Neural progenitor cell (in vitro differentiated cells): ENCODE results near the gene MTMR11. TPM values are rescaled to one million over a fixed set of nuclear protein-coding genes. Genes with fewer than 3 reads are reported as not detected.

Experiments used
- DNase-seq: peaks from one replicate; pipeline ENCODE4 v3.0.0-alpha.2; 2016; ENCODE audit warnings: low spot score
- H2AFZ ChIP-seq: fragments of 200-600 bp; sonication (generic); replicated peaks from 2 replicates; pipeline ENCODE4 v1.6.1; 2016; ENCODE audit warnings: antibody characterized with exemption
- H3F3A ChIP-seq: fragments of 200-600 bp; sonication (generic); 2 replicates; pipeline ENCODE4 v1.6.1; 2016; ENCODE audit warnings: antibody characterized with exemption, low read depth
- H3K27ac ChIP-seq: fragments of 200-600 bp; sonication (generic); 2 replicates; pipeline ENCODE4 v1.5.1; 2016; ENCODE audit warnings: mild to moderate bottlenecking
- H3K27me3 ChIP-seq: fragments of 200-600 bp; sonication (generic); 2 replicates; pipeline ENCODE4 v1.6.1; 2016; ENCODE audit warnings: mild to moderate bottlenecking, moderate library complexity
- H3K36me3 ChIP-seq: fragments of 200-600 bp; sonication (generic); 2 replicates; pipeline ENCODE4 v1.5.1; 2016
- H3K4me1 ChIP-seq: fragments of 200-600 bp; sonication (generic); 2 replicates; pipeline ENCODE4 v1.6.1; 2016; ENCODE audit warnings: mixed run types
- H3K4me2 ChIP-seq: fragments of 200-600 bp; sonication (generic); 2 replicates; pipeline ENCODE4 v1.6.1; 2016
- H3K4me3 ChIP-seq: fragments of 200-600 bp; sonication (generic); 2 replicates; pipeline ENCODE4 v1.5.1; 2016
- H3K79me2 ChIP-seq: fragments of 200-600 bp; sonication (generic); 2 replicates; pipeline ENCODE4 v1.6.1; 2016; ENCODE audit warnings: low read depth
- H3K9ac ChIP-seq: fragments of 200-600 bp; sonication (generic); 2 replicates; pipeline ENCODE4 v1.6.1; 2016
- H3K9me3 ChIP-seq: fragments of 200-600 bp; sonication (generic); 2 replicates; pipeline ENCODE4 v1.5.1; 2016; ENCODE audit warnings: low read depth
- H4K20me1 ChIP-seq: fragments of 200-600 bp; sonication (generic); 2 replicates; pipeline ENCODE4 v1.6.1; 2016; ENCODE audit warnings: low read depth
- H3K27ac Mint-ChIP-seq: 3 replicates; pipeline ENCODE4 v1.8.0; 2021; ENCODE audit warnings: mixed read lengths
- H3K27me3 Mint-ChIP-seq: 2 replicates; pipeline ENCODE4 v1.8.0; 2022; ENCODE audit warnings: low read depth, mild to moderate bottlenecking, inconsistent platforms, moderate library complexity, mixed read lengths; ENCODE audit not compliant: insufficient read depth
- H3K36me3 Mint-ChIP-seq: 3 replicates; pipeline ENCODE4 v1.8.0; 2021; ENCODE audit warnings: mixed read lengths
- H3K4me1 Mint-ChIP-seq: 3 replicates; pipeline ENCODE4 v1.8.0; 2021; ENCODE audit warnings: mixed read lengths
- H3K4me3 Mint-ChIP-seq: 3 replicates; pipeline ENCODE4 v1.8.0; 2021; ENCODE audit warnings: mild to moderate bottlenecking, moderate library complexity, mixed read lengths
- H3K9me3 Mint-ChIP-seq: 3 replicates; pipeline ENCODE4 v1.8.0; 2020; ENCODE audit warnings: mixed read lengths
- CTCF ChIP-seq: fragments of 200-600 bp; sonication (generic); IDR thresholded peaks from 2 replicates; pipeline ENCODE4 v1.5.1; 2017; ENCODE audit warnings: antibody characterized with exemption, mild to moderate bottlenecking
- EZH2 ChIP-seq: fragments of 200-600 bp; sonication (generic); IDR thresholded peaks from 2 replicates; pipeline ENCODE4 v1.6.1; 2017; ENCODE audit warnings: antibody characterized with exemption, mild to moderate bottlenecking, moderate library complexity
- EZH2phosphoT487 ChIP-seq: fragments of 200-600 bp; sonication (generic); IDR thresholded peaks from 2 replicates; pipeline ENCODE4 v1.6.1; 2017; ENCODE audit warnings: antibody characterized with exemption
- total RNA-seq: library from RNA; depleted of rRNA; stranded (reverse); fragments of >200 nt; gene quantifications from 2 replicates; pipeline ENCODE4 v1.2.3, GENCODE V29; 2015; ENCODE audit warnings: low replicate concordance

MTMR11 gene
- total RNA-seq, 1 donor from 2014 or later: 11.3 TPM

- Histone ChIP-seq H3K4me1 (peaks cover 20% of the 10 kb centered on the region), H3K4me3 (peak overlapping the region; percentile 82), H3K79me2 (peaks cover 28% of the 10 kb centered on the region), H4K20me1 (peaks cover 26% of the 10 kb centered on the region), H3K4me2 (peak overlapping the region; percentile 94), H3K36me3 (no peaks in the 10 kb centered on the region), H2AFZ (no peak overlapping the region), H3K27me3 (no peaks in the 10 kb centered on the region), H3F3A (peaks cover 54% of the 10 kb centered on the region), H3K9ac (peak overlapping the region; percentile 54), H3K27ac (peak overlapping the region; percentile 97), H3K9me3 (no peaks in the 10 kb centered on the region)
- no peak overlapping the region for H3K4me3 Mint-ChIP-seq
- no peaks in the 10 kb centered on the region for H3K27me3 Mint-ChIP-seq
- H3K36me3 Mint-ChIP-seq: no peaks in the 10 kb centered on the region
- H3K4me1 Mint-ChIP-seq: peaks cover 4% of the 10 kb centered on the region
- TF ChIP-seq EZH2 (no peak), CTCF (no peak), EZH2phosphoT487 (no peak)
- H3K27ac Mint-ChIP-seq: no peak overlapping the region
- H3K9me3 Mint-ChIP-seq: no peaks in the 10 kb centered on the region
- DNase-seq: peak; percentile 86
Measured at GRCh38 chr1:149885339-149886120, 51.1 kb downstream of the MTMR11 start.

- Histone ChIP-seq H4K20me1 (peaks cover 26% of the 10 kb centered on the region), H2AFZ (no peak overlapping the region), H3K4me2 (peak overlapping the region; percentile 94), H3K9me3 (no peaks in the 10 kb centered on the region), H3K27ac (peak overlapping the region; percentile 97), H3K9ac (peak overlapping the region; percentile 54), H3K79me2 (peaks cover 28% of the 10 kb centered on the region), H3K4me1 (peaks cover 20% of the 10 kb centered on the region), H3K4me3 (peak overlapping the region; percentile 82), H3K36me3 (no peaks in the 10 kb centered on the region), H3F3A (peaks cover 54% of the 10 kb centered on the region), H3K27me3 (no peaks in the 10 kb centered on the region)
- peak; percentile 33 for DNase-seq
- H3K4me1 Mint-ChIP-seq: peaks cover 3% of the 10 kb centered on the region
- H3K27ac Mint-ChIP-seq: no peak overlapping the region
- no peak overlapping the region for H3K4me3 Mint-ChIP-seq
- H3K27me3 Mint-ChIP-seq: no peaks in the 10 kb centered on the region
- no peak for TF ChIP-seq EZH2
- TF ChIP-seq EZH2phosphoT487: no peak
- TF ChIP-seq CTCF: no peak
- H3K36me3 Mint-ChIP-seq: no peaks in the 10 kb centered on the region
- H3K9me3 Mint-ChIP-seq: no peaks in the 10 kb centered on the region
Measured at GRCh38 chr1:149884433-149885338, 52.0 kb downstream of the MTMR11 start.

GRCh38 chr1:149883598-149884247 is 53.0 kb downstream of the MTMR11 start:
- H3K36me3 ChIP-seq: no peaks in the 10 kb centered on the region
- H3K4me1 Mint-ChIP-seq: peaks cover 3% of the 10 kb centered on the region
- H4K20me1 ChIP-seq: peaks cover 26% of the 10 kb centered on the region
- peaks cover 16% of the 10 kb centered on the region for H3K4me1 ChIP-seq
- no peaks in the 10 kb centered on the region for H3K9me3 ChIP-seq
- H2AFZ ChIP-seq: no peak overlapping the region
- H3K27me3 Mint-ChIP-seq: peaks cover 2% of the 10 kb centered on the region
- H3F3A ChIP-seq: peaks cover 49% of the 10 kb centered on the region
- TF ChIP-seq EZH2 (no peak), CTCF (no peak), EZH2phosphoT487 (no peak)
- H3K27ac ChIP-seq: no peak overlapping the region
- no peak overlapping the region for H3K27ac Mint-ChIP-seq
- peak overlapping the region; percentile 57 for H3K4me3 Mint-ChIP-seq
- peaks cover 28% of the 10 kb centered on the region for H3K79me2 ChIP-seq
- H3K36me3 Mint-ChIP-seq: no peaks in the 10 kb centered on the region
- peak overlapping the region; percentile 82 for H3K4me3 ChIP-seq
- no peak for DNase-seq
- H3K9me3 Mint-ChIP-seq: no peaks in the 10 kb centered on the region
- no peaks in the 10 kb centered on the region for H3K27me3 ChIP-seq
- no peak overlapping the region for H3K9ac ChIP-seq
- peak overlapping the region; percentile 94 for H3K4me2 ChIP-seq
